Ishikawa (cell line): ENCODE measurements around the gene SRRT.

ENCODE experiments used
- CEBPB ChIP-seq: IDR thresholded peaks from 2 replicates; pipeline ENCODE4 v1.6.1; 2012
- CREB1 ChIP-seq: IDR thresholded peaks from 2 replicates; pipeline ENCODE4 v1.6.1; 2012; ENCODE audit warnings: low read depth
- EGR1 ChIP-seq: IDR thresholded peaks from 2 replicates; pipeline ENCODE4 v1.6.1; 2012
- EP300 ChIP-seq: IDR thresholded peaks from 2 replicates; pipeline ENCODE4 v1.6.1; 2012; ENCODE audit warnings: borderline replicate concordance
- FOXM1 ChIP-seq: IDR thresholded peaks from 2 replicates; pipeline ENCODE4 v1.6.1; 2012; ENCODE audit warnings: low read depth, borderline replicate concordance
- NFIC ChIP-seq: IDR thresholded peaks from 2 replicates; pipeline ENCODE4 v1.6.1; 2012
- RAD21 ChIP-seq: IDR thresholded peaks from 2 replicates; pipeline ENCODE4 v1.6.1; 2012; ENCODE audit warnings: low read depth
- TAF1 ChIP-seq: IDR thresholded peaks from 2 replicates; pipeline ENCODE4 v1.6.1; 2012; ENCODE audit warnings: low read depth, mild to moderate bottlenecking
- TCF12 ChIP-seq: IDR thresholded peaks from 2 replicates; pipeline ENCODE4 v1.6.1; 2012; ENCODE audit warnings: low read depth
- TEAD4 ChIP-seq: IDR thresholded peaks from 2 replicates; pipeline ENCODE4 v1.6.1; 2012
- YY1 ChIP-seq: IDR thresholded peaks from 2 replicates; pipeline ENCODE4 v1.6.1; 2012; ENCODE audit warnings: low read depth
- ZBTB7A ChIP-seq: IDR thresholded peaks from 2 replicates; pipeline ENCODE4 v1.6.1; 2012; ENCODE audit warnings: low read depth
- TF ChIP-seq, protein P1 (sequence below): IDR thresholded peaks from 2 replicates; pipeline ENCODE4 v1.6.1; 2012; ENCODE audit warnings: low read depth, mild to moderate bottlenecking
- TF ChIP-seq, protein P2 (sequence below): IDR thresholded peaks from 2 replicates; pipeline ENCODE4 v1.6.1; 2012
- TF ChIP-seq, protein P3 (sequence below): IDR thresholded peaks from 2 replicates; pipeline ENCODE4 v1.6.1; 2012

SRRT gene

DNA sequence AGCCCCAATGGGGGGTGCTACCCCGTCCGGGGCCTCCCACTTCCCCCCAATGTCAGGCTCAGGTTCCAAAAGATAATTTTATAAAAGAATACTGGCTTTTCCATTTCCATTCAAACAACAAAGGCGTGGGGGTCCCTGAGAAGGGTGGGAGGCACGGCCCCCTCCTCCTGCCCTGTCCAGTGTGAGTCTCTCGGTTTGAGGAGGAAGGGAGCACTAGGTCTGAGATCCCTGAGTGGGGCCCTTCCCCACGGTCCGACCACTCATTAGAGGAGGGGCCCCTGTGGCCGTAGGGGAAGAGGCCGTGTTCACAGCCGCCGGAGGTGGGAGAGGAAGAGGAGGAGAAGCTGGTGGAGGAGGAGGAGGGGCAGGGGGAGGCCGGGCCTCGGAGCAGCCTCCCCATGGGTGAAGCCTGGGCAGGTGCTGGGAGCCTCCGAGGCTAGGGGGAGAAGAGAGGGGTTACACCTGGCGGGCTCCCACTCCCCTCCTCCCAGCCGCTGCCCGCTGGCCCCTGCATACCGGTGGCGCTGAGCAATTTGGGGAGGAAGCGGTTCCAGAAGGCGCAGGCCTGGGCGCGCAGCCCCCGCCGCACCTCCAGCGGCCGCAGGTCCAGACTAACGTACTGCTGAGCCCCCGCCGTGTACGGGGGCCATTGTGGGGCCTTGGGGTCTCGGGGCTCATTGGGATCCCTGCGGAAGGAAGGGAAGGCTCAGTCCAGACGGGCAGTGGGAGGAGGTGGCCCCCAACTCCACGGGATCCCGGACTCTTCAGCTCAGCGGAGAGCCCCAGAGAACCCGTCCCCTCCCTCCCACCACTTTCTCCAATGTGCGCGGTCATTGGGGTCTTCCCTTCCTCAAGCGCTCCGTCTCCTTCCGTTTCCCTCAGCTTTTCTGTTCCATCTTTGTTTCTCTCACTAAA, 16.0 kb downstream of the SRRT start:
- TF ChIP-seq ZBTB7A (peak; percentile 3; the same call in 1 of the 2 replicates), TEAD4 (no peak), RAD21 (no peak), EP300 (no peak), NFIC (no peak)

DNA sequence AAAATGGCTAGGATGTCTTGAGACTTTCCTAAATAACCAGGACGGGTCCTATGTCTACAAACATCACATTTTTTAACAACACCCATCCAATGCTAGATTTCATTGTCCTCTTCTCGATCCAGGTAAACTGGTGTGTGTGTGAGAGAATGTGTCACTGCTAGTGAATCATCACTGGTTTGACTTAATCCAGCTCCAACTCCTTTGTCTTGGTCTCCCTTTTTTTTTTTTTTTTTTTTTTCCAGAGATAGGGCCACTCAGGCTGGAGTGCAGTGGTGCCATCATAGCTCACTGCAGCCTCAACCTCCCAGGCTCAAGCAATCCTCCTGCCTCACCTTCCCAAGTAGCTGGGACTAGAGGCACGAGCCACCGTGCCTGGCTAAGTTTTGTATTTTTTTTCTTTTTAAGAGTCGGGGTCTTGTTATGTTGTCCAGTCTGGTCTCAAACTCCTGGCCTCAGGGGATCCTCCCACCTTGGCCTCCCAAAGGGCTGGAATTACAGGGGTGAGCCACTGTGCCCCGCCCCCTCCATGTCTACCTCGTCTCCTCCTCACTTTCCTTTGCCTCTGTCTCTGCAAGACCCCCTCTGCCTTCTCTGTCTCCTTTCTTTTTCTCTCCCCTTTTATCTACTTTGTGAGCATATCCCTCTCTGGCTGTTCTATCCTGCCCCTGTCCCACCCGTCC, 16.8 kb downstream of the SRRT start:
- TF ChIP-seq NFIC (no peak), CREB1 (no peak), RAD21 (no peak), EP300 (no peak), FOXM1 (no peak), TEAD4 (no peak), TAF1 (no peak), TCF12 (no peak)
- TF ChIP-seq, protein P1, sequence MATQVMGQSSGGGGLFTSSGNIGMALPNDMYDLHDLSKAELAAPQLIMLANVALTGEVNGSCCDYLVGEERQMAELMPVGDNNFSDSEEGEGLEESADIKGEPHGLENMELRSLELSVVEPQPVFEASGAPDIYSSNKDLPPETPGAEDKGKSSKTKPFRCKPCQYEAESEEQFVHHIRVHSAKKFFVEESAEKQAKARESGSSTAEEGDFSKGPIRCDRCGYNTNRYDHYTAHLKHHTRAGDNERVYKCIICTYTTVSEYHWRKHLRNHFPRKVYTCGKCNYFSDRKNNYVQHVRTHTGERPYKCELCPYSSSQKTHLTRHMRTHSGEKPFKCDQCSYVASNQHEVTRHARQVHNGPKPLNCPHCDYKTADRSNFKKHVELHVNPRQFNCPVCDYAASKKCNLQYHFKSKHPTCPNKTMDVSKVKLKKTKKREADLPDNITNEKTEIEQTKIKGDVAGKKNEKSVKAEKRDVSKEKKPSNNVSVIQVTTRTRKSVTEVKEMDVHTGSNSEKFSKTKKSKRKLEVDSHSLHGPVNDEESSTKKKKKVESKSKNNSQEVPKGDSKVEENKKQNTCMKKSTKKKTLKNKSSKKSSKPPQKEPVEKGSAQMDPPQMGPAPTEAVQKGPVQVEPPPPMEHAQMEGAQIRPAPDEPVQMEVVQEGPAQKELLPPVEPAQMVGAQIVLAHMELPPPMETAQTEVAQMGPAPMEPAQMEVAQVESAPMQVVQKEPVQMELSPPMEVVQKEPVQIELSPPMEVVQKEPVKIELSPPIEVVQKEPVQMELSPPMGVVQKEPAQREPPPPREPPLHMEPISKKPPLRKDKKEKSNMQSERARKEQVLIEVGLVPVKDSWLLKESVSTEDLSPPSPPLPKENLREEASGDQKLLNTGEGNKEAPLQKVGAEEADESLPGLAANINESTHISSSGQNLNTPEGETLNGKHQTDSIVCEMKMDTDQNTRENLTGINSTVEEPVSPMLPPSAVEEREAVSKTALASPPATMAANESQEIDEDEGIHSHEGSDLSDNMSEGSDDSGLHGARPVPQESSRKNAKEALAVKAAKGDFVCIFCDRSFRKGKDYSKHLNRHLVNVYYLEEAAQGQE: no peak
- TF ChIP-seq, protein P2, sequence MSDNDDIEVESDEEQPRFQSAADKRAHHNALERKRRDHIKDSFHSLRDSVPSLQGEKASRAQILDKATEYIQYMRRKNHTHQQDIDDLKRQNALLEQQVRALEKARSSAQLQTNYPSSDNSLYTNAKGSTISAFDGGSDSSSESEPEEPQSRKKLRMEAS: no peak

DNA sequence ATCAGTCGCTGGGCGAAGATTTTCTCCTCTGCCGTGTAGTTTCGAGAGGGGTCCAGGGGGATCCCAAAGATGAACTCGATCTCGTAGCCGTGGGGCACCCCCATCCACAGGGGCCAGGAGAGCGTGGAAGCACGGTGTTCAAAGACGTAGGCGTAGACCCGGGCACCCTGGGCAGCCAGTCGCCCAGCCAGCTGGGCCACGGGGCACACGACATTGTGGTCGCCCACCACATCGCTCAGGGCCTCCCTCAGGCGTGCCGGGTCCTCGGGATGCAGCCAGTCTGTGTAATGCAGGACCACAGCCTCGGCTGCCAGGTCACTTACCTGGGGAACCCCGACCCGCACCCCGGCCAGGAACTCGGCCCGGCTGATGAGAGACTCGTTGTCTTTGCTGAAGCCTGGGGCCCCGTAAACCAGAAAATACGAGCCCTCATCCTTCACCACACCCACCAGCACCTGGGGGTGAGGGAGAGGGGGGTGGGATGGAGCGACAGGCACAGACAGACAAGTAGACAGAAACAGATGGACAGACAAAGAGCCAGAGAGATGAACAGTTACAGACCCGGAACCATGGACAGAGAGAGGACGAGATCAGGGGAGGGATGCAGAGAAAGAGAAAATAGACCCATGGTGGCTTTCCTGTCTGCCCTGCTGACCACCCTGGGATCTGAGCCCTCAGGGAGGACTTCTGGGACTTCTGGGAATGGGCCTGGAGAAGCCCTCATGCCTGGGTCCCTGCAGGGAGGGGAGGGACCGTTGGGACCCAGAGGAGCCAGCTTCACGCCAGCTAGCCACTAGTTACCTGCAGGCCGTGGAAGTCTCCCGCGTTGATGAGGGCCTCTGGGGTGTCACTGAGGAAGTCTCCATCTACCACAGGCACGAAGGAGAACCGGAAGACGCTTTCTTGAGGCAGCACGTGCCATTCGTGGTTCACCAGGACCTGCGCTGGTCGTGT, 17.7 kb downstream of the SRRT start:
- no peak for TF ChIP-seq NFIC
- TF ChIP-seq, protein P1: peak; percentile 21; the same call in 1 of the 2 replicates

DNA sequence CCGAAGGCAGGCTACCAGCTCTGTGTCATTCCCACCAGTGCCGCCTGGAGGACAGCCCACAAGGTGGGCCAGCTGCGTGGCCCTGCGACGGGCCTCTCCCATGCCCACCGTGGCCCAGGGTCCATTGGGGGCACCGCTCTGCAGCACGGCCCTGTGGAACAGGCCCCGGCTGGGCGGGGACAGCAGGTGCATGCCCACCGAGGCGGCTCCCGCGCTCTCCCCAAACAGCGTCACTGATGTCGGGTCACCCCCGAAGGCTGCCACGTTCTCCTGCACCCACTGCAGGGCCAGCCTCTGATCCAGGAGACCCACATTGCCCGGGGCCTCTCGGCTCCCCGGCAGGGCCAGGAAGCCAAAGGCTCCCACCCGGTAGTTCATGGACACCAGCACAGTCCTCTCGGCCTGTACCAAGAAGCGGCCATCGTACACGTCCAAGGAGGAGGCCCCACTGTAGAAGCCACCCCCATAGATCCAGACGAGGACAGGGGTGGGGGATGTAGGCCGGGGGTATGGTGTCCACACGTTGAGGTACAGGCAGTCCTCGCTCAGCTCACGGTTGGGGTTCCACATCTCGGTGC, 18.5 kb downstream of the SRRT start:
- TF ChIP-seq NFIC (no peak), EP300 (no peak), CEBPB (no peak), YY1 (no peak), TAF1 (no peak), CREB1 (no peak), FOXM1 (no peak), EGR1 (no peak)
- TF ChIP-seq, protein P3, sequence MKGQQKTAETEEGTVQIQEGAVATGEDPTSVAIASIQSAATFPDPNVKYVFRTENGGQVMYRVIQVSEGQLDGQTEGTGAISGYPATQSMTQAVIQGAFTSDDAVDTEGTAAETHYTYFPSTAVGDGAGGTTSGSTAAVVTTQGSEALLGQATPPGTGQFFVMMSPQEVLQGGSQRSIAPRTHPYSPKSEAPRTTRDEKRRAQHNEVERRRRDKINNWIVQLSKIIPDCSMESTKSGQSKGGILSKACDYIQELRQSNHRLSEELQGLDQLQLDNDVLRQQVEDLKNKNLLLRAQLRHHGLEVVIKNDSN: no peak

DNA sequence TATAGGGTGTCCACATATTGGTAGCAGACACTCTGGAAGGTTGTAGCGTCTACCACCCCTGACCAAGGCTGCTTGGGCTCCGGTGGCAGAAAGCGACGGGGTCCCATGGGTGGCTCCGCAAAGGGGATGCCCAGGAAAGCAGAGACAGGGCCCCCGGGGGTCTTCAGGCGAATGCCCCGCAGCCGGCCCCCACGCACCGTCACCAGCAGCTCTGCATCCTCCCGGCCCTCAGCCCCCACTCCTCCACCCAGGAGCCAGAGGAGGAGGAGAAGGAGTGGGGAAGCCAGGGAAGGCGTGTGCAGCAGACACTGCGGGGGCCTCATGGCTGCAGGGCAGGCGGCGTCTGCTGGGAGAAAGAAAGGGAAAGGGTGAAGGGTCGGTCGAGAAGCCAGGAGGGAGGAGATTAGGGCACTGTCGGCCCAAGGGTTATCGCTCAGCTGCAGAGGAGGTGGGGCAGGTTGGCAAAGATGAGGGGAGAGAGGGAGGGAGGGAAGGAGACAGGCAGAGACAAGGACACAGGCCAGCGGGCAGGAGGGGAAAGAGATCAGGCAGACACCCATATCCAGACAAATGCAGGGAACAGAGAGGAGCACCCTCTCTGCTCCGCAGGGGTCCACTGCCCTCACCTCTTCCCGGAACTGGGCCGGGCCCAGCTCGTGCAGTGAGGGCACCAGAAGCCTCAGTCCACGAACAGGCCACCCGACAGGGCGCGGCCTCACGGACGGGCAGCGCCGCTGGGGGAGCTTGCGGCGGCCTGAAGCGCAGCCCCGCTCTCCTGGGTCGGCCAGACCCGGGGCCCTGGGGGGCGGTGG, 19.2 kb downstream of the SRRT start:
- TF ChIP-seq, protein P3: no peak
- TF ChIP-seq EP300 (no peak), TCF12 (no peak), ZBTB7A (no peak), NFIC (no peak), EGR1 (no peak)
